ENCODE results near the gene CASZ1. TPM values are rescaled to one million over a fixed set of nuclear protein-coding genes. Genes with fewer than 3 reads are reported as not detected.

Gene CASZ1
- total and polyA plus RNA-seq, 8 donors, result 6.0 to 166 (median 39.8) TPM

GRCh38 chr1:10639775-10640578, 156.5 kb downstream of the CASZ1 start:
- Histone ChIP-seq H3K4me1 (peaks cover 37 to 75% (median 62%) of the 10 kb centered on the region in 4 donors), H3K36me3 (peaks cover 29 to 65% (median 59%) of the 10 kb centered on the region in 4 donors), H3K9me3 (no peaks in the 10 kb centered on the region), H3K27ac (peak overlapping the region; percentile 52 to 80 (median 61)), H3K27me3 (peaks cover 0 to 8% (median 4%) of the 10 kb centered on the region in 3 donors), H3K4me3 (no peak overlapping the region)
- intact Hi-C loops (cut with DNase I; ENCODE audit: low total_unique reads), result no loop called here
- TF ChIP-seq CTCF (IDR thresholded peaks at IDR 0.05) (no peak), POLR2AphosphoS5 (IDR thresholded peaks at IDR 0.05) (no peak), POLR2A (IDR thresholded peaks at IDR 0.05) (no peak), EP300 (IDR thresholded peaks at IDR 0.05) (no peak)
- WGBS, 5 donors, result 76 to 86% (median 81%) methylated on average over 37 to 45 of the region's 45 CpGs
- DNase-seq, result peak; percentile 55 to 76

GRCh38 chr1:10639011-10639774, 157.3 kb downstream of the CASZ1 start:
- peaks cover 21 to 57% (median 51%) of the 10 kb centered on the region in 4 donors for H3K36me3 ChIP-seq
- no peak overlapping the region for H3K4me3 ChIP-seq
- intact Hi-C loops (cut with DNase I; ENCODE audit: low total_unique reads), result no loop called here
- H3K27ac ChIP-seq, result peak overlapping the region in 1 of 5 donors; percentile 80
- H3K9me3 ChIP-seq, result no peaks in the 10 kb centered on the region
- TF ChIP-seq EP300 (IDR thresholded peaks at IDR 0.05) (no peak), POLR2A (IDR thresholded peaks at IDR 0.05) (no peak), CTCF (IDR thresholded peaks at IDR 0.05) (no peak), POLR2AphosphoS5 (IDR thresholded peaks at IDR 0.05) (no peak)
- peaks cover 41 to 78% (median 68%) of the 10 kb centered on the region in 4 donors for H3K4me1 ChIP-seq
- 75 to 86% (median 83%) methylated on average over 69 to 108 of the region's 108 CpGs for WGBS, 5 donors
- H3K27me3 ChIP-seq, result peaks cover 0 to 8% (median 4%) of the 10 kb centered on the region in 3 donors
- no peak for DNase-seq

DNA sequence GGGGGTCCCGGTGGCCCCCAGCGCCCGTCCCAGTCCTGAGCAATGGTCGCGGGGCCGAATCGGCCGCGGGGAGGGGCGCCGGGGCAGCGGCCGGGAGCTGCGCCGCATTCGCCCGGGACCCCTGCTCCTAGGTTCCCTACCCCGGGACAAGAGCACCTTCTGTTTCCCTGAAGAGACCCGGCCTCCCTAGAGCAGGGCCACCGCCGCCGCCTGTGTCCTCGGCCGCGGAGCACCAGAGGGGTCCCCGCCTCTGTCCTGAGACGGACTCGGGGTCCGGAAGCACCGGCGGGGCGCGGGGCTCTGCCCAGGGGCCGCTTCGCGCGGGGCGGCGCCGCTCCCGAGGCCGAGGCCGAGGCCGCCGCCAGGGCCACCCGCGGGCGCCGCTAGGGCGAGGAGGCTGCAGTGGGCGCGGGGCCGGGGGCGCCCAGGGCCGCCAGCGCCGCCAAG, 157.9 kb downstream of the CASZ1 start:
- H3K4me3 ChIP-seq, result peak overlapping the region in 2 of 4 donors; percentile 11 to 28
- intact Hi-C loops (cut with DNase I; ENCODE audit: low total_unique reads), result no loop called here
- TF ChIP-seq POLR2A (IDR thresholded peaks at IDR 0.05), result no peak
- no peak for TF ChIP-seq POLR2AphosphoS5 (IDR thresholded peaks at IDR 0.05)
- no peak for TF ChIP-seq EP300 (IDR thresholded peaks at IDR 0.05)
- no peak for TF ChIP-seq CTCF (IDR thresholded peaks at IDR 0.05)
- H3K27ac ChIP-seq, result peak overlapping the region; percentile 21 to 89 (median 84)
- DNase-seq, result no peak
- H3K27me3 ChIP-seq, result peaks cover 0 to 8% (median 4%) of the 10 kb centered on the region in 3 donors
- WGBS, 5 donors, result 50 to 81% (median 76%) methylated on average over 23 to 57 of the region's 57 CpGs
- H3K36me3 ChIP-seq, result peaks cover 20 to 51% (median 45%) of the 10 kb centered on the region in 4 donors
- peaks cover 41 to 79% (median 67%) of the 10 kb centered on the region in 4 donors for H3K4me1 ChIP-seq
- H3K9me3 ChIP-seq, result no peaks in the 10 kb centered on the region

Data from stomach (tissue), 9 donors.